Neural cell (in vitro differentiated cells): ENCODE results near the gene KYAT1. TPM values are rescaled to one million over a fixed set of nuclear protein-coding genes. Genes with fewer than 3 reads are reported as not detected.

Experiments used
- H2AFZ ChIP-seq: fragments of 200-600, 300-800 bp; sonication (generic), shearing (Covaris generic); 2 replicates; pipeline ENCODE4 v1.6.0; 2014; ENCODE audit warnings: low read depth, mild to moderate bottlenecking, antibody characterized with exemption, low read length, moderate library complexity
- H3F3A ChIP-seq: fragments of 200-600 bp; shearing (Covaris generic); 2 replicates; pipeline ENCODE4 v1.6.1; 2016; ENCODE audit warnings: mild to moderate bottlenecking, moderate library complexity, mixed read lengths, antibody characterized with exemption, low read length; ENCODE audit not compliant: insufficient read depth, poor library complexity, severe bottlenecking
- H3K27ac ChIP-seq: fragments of 200-600, 300-800 bp; sonication (generic), shearing (Covaris generic); 2 replicates; pipeline ENCODE4 v1.5.1; 2014; ENCODE audit warnings: mild to moderate bottlenecking, low read length, moderate library complexity
- H3K27me3 ChIP-seq: fragments of 300-800, 200-600 bp; sonication (generic), shearing (Covaris generic); 2 replicates; pipeline ENCODE4 v1.6.0; 2014; ENCODE audit warnings: mild to moderate bottlenecking, low read depth, low read length, moderate library complexity; ENCODE audit not compliant: insufficient read depth
- H3K36me3 ChIP-seq: fragments of 300-800, 200-600 bp; sonication (generic), shearing (Covaris generic); 2 replicates; pipeline ENCODE4 v1.5.1; 2014; ENCODE audit warnings: mild to moderate bottlenecking, antibody characterized with exemption, low read length, moderate library complexity; ENCODE audit not compliant: insufficient read depth
- H3K4me2 ChIP-seq: fragments of 300-800, 200-600 bp; sonication (generic), shearing (Covaris generic); 2 replicates; pipeline ENCODE4 v1.6.0; 2014; ENCODE audit warnings: mild to moderate bottlenecking, low read length
- H3K4me3 ChIP-seq: fragments of 300-800, 200-600 bp; sonication (generic), shearing (Covaris generic); 2 replicates; pipeline ENCODE4 v1.5.1; 2014; ENCODE audit warnings: mild to moderate bottlenecking, low read length, moderate library complexity
- H3K79me2 ChIP-seq: fragments of 200-600 bp; shearing (Covaris generic); replicated peaks from 2 replicates; pipeline ENCODE4 v1.6.0; 2014; ENCODE audit warnings: mild to moderate bottlenecking, low read length, moderate library complexity; ENCODE audit not compliant: insufficient read depth
- H3K9ac ChIP-seq: fragments of 300-800, 200-600 bp; sonication (generic), shearing (Covaris generic); 2 replicates; pipeline ENCODE4 v1.6.1; 2016; ENCODE audit warnings: mild to moderate bottlenecking, low read length, mixed read lengths
- H3K9me2 ChIP-seq: fragments of 200-600 bp; shearing (Covaris generic); 2 replicates; pipeline ENCODE4 v1.6.1; 2016; ENCODE audit warnings: mild to moderate bottlenecking, low read length, mixed read lengths; ENCODE audit not compliant: insufficient read depth
- H3K9me3 ChIP-seq: fragments of 200-600, 300-800 bp; sonication (generic), shearing (Covaris generic); 2 replicates; pipeline ENCODE4 v1.6.1; 2016; ENCODE audit warnings: mild to moderate bottlenecking, mixed run types, low read length, moderate library complexity, mixed read lengths
- H4K20me1 ChIP-seq: fragments of 200-600 bp; shearing (Covaris generic); 2 replicates; pipeline ENCODE4 v1.6.1; 2016; ENCODE audit warnings: mild to moderate bottlenecking, mixed run types; ENCODE audit not compliant: insufficient read depth
- EP300 ChIP-seq: fragments of 450-650 bp; conservative IDR thresholded peaks from 2 replicates; pipeline ENCODE4 v1.6.1; 2014; ENCODE audit warnings: antibody characterized with exemption, mild to moderate bottlenecking, moderate library complexity; ENCODE audit not compliant: poor library complexity, severe bottlenecking
- EZH2 ChIP-seq: fragments of 200-600, 300-800 bp; shearing (Covaris generic), sonication (generic); IDR thresholded peaks from 2 replicates; pipeline ENCODE4 v1.6.1; 2014; ENCODE audit warnings: antibody characterized with exemption, low read length, borderline replicate concordance, mild to moderate bottlenecking; ENCODE audit not compliant: insufficient read depth, poor library complexity, severe bottlenecking
- MXI1 ChIP-seq: fragments of 450-650 bp; conservative IDR thresholded peaks from 2 replicates; pipeline ENCODE4 v1.6.1; 2014; ENCODE audit warnings: antibody characterized with exemption, mild to moderate bottlenecking; ENCODE audit not compliant: poor library complexity, severe bottlenecking
- POLR2AphosphoS5 ChIP-seq: IDR thresholded peaks from 2 replicates; pipeline ENCODE4 v1.6.1; 2012
- RAD21 ChIP-seq: fragments of 450-650 bp; conservative IDR thresholded peaks from 2 replicates; pipeline ENCODE4 v1.6.1; 2014; ENCODE audit warnings: antibody characterized with exemption, mild to moderate bottlenecking, moderate library complexity
- REST ChIP-seq: IDR thresholded peaks from 2 replicates; pipeline ENCODE4 v1.6.1; 2012; ENCODE audit warnings: borderline replicate concordance
- SMC3 ChIP-seq: fragments of 450-650 bp; conservative IDR thresholded peaks from 2 replicates; pipeline ENCODE4 v1.6.1; 2014; ENCODE audit warnings: antibody characterized with exemption, mild to moderate bottlenecking, moderate library complexity; ENCODE audit not compliant: poor library complexity
- TAF1 ChIP-seq: IDR thresholded peaks from 2 replicates; pipeline ENCODE4 v1.6.1; 2012; ENCODE audit warnings: low read depth
- polyA plus RNA-seq: library from polyadenylated mRNA; depleted of rRNA; stranded (reverse); fragments of >200 nt; gene quantifications from 2 replicates; pipeline ENCODE4 v1.2.3, GENCODE V29; 2014
- TF ChIP-seq, protein P1 (sequence below): fragments of 450-650 bp; IDR thresholded peaks from 2 replicates; pipeline ENCODE4 v1.5.1; 2014; ENCODE audit warnings: antibody characterized with exemption, mild to moderate bottlenecking, moderate library complexity; ENCODE audit not compliant: poor library complexity, severe bottlenecking

The KYAT1 gene
- polyA plus RNA-seq, 1 donor from 2014 or later: 22.6 TPM

GRCh38 chr9:128805661-128806060 lies 76.1 kb downstream of the KYAT1 start:
- Histone ChIP-seq H3K36me3 (no peaks in the 10 kb centered on the region), H3K27me3 (no peaks in the 10 kb centered on the region), H3K4me2 (no peak overlapping the region), H3K9ac (no peak overlapping the region), H3K4me3 (no peak overlapping the region), H3K27ac (no peak overlapping the region), H3F3A (no peaks in the 10 kb centered on the region), H3K79me2 (no peaks in the 10 kb centered on the region), H3K9me2 (no peaks in the 10 kb centered on the region), H4K20me1 (no peaks in the 10 kb centered on the region), H2AFZ (no peak overlapping the region), H3K9me3 (no peaks in the 10 kb centered on the region)
- TF ChIP-seq TAF1 (no peak), MXI1 (no peak), POLR2AphosphoS5 (no peak), REST (no peak), EZH2 (no peak), SMC3 (no peak), EP300 (no peak), RAD21 (no peak)
- TF ChIP-seq, protein P1, sequence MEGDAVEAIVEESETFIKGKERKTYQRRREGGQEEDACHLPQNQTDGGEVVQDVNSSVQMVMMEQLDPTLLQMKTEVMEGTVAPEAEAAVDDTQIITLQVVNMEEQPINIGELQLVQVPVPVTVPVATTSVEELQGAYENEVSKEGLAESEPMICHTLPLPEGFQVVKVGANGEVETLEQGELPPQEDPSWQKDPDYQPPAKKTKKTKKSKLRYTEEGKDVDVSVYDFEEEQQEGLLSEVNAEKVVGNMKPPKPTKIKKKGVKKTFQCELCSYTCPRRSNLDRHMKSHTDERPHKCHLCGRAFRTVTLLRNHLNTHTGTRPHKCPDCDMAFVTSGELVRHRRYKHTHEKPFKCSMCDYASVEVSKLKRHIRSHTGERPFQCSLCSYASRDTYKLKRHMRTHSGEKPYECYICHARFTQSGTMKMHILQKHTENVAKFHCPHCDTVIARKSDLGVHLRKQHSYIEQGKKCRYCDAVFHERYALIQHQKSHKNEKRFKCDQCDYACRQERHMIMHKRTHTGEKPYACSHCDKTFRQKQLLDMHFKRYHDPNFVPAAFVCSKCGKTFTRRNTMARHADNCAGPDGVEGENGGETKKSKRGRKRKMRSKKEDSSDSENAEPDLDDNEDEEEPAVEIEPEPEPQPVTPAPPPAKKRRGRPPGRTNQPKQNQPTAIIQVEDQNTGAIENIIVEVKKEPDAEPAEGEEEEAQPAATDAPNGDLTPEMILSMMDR: no peak

DNA sequence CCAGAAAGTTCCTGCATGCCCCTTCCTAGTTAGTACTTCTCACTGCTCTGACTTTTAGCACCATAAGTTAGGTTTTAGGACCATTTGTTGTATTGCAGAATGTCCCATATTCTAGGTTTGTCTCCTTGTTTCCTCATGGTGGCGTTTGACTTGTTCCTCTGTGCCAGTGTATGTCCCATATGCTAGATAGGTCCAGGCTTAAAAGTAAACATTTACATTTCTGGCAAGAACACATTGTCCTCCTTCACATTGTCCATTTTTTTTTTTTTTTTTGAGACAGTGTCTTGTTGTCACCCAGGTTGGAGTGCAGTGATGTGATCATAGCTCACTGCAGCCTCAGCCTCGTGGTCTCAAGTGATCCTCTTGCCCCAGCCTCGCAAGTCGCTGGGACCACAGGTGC lies 79.3 kb downstream of the KYAT1 start:
- Histone ChIP-seq H3K9me2 (no peaks in the 10 kb centered on the region), H3K9ac (no peak overlapping the region), H2AFZ (no peak overlapping the region), H3K27me3 (no peaks in the 10 kb centered on the region), H4K20me1 (no peaks in the 10 kb centered on the region), H3K79me2 (no peaks in the 10 kb centered on the region), H3K4me2 (no peak overlapping the region), H3K9me3 (no peaks in the 10 kb centered on the region), H3K4me3 (no peak overlapping the region), H3K27ac (no peak overlapping the region), H3F3A (no peaks in the 10 kb centered on the region), H3K36me3 (no peaks in the 10 kb centered on the region)
- TF ChIP-seq EZH2: no peak
- TF ChIP-seq REST: no peak
- TF ChIP-seq SMC3: no peak
- TF ChIP-seq TAF1: no peak
- TF ChIP-seq RAD21: no peak
